GM12872 (cell line): ENCODE measurements around the gene PTX3.

Source experiments
- CTCF ChIP-seq: IDR thresholded peaks from 3 replicates; pipeline ENCODE4 v1.5.1; 2011; ENCODE audit warnings: low read depth, mild to moderate bottlenecking, low read length, moderate library complexity; ENCODE audit not compliant: insufficient read depth

The PTX3 gene

DNA sequence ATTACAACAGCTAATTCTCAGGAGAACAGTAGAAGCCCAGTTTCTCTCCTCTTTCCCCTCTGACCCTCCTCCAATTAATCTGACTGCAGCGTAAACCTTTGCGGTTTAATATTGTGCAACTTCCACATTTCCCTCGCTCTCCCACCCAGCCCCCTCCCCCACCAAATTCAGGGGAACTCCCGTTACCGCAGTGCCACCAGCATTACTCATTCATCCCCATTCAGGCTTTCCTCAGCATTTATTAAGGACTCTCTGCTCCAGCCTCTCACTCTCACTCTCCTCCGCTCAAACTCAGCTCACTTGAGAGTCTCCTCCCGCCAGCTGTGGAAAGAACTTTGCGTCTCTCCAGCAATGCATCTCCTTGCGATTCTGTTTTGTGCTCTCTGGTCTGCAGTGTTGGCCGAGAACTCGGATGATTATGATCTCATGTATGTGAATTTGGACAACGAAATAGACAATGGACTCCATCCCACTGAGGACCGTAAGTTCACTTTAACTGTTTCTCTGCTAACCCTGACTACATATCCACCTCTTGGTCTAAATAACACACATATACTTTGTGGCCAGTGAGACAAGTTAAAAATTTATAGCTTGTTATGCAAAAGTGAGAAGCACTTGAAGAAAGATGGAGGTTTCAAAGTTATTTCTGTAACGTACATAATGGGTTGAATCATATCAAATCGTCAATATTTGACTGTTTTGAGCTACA, at the start of gene PTX3:
TSS of gene PTX3 (plus strand) at position 268 of the 709 bp plus-strand sequence. CDS start at position 352, 84 bp downstream.
- TF ChIP-seq CTCF: no peak

DNA sequence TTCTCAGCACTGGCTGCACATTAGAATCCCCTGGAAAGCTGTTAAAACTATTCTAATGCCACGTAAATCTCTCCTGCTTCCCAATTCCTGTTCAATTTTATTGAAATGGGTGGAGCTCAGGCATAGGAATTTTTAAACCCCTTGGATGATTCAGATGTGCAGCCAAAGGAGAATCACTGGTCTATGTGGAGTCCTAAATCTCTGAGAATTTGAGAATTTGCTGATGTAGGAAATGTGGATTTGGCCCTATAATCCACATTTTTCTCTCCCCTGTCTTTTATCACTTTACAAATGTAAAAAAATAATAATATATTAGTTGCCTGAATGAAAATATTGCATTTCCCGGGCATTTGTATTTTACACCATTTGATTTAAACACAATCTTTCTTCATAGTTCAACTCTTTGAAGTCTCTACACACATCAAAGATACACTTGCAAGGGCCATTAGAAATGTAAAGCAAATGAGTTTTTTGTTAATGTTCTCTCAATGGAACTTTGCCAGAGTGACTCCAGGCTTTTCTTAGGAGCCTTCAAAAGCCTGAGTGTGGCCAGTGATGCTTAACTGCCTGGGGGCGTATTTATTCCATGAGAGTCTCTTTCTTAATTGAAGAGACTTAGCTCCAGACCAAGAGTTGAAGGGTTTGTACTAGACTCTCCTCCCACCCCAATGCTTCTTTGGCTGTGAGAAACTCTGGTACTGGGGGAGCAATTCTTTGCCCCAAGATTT, 48.8 kb upstream of the PTX3 start:
- no peak for TF ChIP-seq CTCF

DNA sequence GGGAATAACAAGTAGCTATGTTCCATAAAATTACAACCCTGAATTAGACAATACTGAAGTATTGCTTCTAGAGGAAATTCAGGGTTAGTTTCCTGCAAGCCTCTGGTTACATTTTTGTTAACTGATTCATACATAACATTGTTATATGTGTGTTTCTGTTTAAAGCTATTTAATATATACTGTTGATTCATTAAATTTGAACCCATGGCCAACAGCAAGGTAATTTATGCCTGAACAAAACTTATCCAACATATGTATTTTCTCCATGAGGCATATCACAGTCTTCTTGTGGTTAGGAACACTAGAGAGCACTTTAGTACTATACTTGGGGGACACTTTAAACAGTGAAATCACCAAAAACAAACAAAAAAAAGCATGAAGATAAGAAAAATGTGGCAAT, 47.7 kb upstream of the PTX3 start:
- TF ChIP-seq CTCF: no peak

DNA sequence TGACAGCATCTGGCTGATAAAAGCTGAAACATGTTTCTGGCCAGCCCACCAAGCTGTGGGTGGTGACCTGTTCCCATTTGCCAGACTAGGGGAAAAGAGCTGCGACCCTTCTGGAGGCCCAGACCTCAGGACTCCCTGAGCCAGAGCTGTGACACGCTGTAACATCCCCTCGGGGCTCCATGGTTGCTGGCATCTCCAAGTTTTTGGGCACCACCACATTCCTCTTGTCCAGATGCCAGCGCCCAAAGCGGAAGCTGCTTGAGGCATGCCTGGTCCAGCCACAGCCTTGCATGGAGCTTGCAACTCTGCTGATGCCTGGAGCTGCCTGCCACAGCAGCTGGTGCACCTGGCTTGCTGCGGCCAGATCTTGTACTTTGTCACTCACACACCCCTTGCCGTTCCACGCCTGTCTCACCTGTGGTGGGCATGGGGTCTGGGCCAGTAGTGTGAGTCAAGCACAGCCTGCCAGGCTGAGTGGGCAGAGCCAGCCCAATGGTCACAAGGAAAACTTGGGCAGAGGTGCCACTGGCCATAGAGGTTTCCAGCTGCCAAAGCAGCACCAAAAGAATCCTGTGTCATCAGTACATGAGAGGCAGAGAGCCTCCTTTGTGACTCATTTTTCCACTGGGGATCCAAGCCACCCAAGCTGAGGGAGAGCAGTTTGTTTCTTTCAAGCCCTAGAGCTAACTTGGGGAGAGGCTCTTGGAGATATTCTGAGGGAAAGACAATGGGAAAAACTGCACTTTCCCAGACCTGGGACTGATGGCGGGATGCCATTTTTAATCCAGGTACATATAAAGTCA, 45.7 kb upstream of the PTX3 start:
- TF ChIP-seq CTCF: no peak

GRCh38 chr3:157392104-157392503, 44.5 kb upstream of the PTX3 start:
- TF ChIP-seq CTCF: no peak

DNA sequence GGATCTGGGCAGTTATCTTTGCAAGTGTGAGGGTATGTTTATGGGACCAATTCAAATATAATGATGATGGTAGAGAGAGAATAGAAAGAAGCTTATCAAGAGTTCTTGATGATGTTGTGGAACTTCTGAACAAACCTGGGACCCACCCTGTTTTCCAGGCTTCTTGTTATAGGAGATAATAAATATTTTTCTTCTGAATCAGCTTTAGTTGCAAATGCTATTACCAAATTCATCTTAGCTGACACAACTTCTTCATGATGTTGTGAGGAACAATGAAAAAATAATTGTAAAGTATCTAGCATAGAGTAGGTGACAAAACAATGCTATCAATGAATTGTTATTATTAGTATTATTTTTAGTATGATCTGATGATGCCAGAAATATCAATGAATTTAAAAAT, 43.5 kb upstream of the PTX3 start:
- no peak for TF ChIP-seq CTCF

DNA sequence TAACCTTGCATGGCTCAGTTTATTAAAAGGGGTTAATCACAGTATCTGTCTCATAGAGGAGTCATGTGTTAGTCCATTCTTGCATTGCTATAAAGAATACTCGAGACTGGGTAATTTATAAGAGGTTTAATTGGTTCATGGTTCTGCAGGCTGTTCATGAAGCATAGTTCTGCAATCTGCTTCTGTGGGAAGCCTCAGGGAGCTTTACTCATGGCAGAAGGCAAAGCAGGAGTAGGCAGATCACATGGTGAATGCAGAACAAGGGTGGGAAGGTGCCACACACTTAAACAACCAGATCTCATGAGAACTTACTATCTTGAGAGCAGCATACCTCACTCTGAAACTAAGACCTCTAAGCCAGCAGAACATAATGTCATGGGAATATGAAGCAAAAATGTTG, 42.2 kb upstream of the PTX3 start:
- no peak for TF ChIP-seq CTCF
